ENCODE measurements around the gene FAM76A.
"Not testable (repeated sequence)": the region's sequence is repeated elsewhere in the genome, so short reads cannot be mapped to it uniquely, and the experiment has no call there.

The FAM76A gene

DNA sequence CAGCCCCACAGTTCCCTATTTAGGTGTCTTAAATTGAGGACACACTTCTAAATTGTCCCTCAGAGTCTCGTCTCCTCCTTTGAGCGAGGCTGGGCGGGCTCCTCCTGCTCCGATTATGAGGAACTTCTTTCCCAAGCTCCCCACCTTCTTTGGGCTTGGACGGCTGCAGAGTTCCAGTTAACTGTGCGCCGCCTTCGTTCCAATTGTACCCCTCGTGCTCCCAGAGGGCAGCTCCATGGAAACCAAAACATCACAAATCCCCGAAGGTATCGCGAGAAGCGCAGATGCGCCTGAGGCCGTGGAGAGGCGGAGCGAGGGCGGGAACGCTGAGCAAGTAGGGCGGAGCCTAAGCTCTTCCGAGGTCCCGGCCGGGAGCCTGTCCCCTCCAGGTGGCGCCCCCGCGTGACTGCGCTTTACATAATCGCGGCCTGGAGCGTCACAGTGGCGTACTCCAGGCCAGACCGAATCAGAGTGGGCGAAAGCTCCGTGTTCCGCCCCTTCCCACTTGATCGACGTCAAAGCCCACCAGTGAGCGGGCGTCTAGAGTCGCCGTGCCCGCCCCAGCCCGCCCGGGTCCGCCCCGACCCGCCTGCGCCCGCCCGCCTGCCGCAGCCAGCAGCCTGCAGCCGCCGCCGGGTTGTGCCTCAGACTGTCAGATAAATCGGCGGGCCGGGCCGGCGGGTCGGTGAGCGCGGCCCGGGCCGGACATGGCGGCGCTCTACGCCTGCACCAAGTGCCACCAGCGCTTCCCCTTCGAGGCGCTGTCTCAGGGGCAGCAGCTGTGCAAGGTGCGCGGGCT lies at the start of gene FAM76A:
TSS of gene FAM76A (plus strand) at position 588 of the 799 bp plus-strand sequence. CDS start at position 708, 120 bp downstream.
- peak; percentile 100 for DNase-seq (ENCODE audit: low spot score)

- no peak for DNase-seq (ENCODE audit: low spot score)
Measured at GRCh38 chr1:27676410-27676809, 49.4 kb upstream of the FAM76A start.

DNA sequence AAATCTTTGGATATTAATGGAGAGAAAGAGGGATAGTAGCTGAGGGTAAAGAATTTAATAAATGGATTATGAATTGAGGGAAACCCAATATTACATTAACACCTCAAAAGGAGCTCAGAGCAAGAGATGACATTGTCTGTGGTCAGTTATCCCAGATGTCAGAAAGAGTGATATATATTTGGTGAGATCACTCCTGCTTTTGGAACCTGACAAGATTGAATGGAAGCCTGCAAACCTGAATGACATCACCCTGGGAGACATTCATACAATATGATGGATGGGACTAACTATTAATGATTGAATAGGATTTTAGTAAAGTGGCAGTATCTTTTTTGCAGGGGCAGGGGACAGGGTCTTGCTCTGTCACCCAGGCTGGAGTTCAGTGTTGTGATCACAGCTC lies 47.0 kb upstream of the FAM76A start:
- DNase-seq (ENCODE audit: low spot score), result no peak

- not testable (repeated sequence) for DNase-seq (ENCODE audit: low spot score)
Measured at GRCh38 chr1:27680225-27680791, 45.5 kb upstream of the FAM76A start.

DNA sequence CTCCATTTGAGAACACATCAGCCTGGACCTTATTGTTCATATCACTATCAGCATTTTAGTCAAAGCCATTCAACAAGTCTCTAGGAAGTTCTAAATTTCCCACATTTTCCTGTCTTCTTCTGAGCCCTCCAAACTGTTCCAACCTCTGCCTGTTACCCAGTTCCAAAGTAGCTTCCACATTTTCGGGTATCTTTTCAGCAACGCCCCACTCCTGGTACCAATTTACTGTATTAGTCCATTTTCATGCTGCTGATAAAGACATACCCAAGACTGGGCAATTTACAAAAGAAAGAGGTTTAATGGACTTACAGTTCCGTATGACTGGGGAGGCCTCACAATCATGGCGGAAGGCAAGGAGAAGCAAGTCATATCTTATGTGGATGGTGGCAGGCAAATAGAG lies 44.2 kb upstream of the FAM76A start:
- DNase-seq (ENCODE audit: low spot score), result not testable (repeated sequence)

- no peak for DNase-seq (ENCODE audit: low spot score)
Measured at GRCh38 chr1:27682351-27682944, 43.3 kb upstream of the FAM76A start.

DNA sequence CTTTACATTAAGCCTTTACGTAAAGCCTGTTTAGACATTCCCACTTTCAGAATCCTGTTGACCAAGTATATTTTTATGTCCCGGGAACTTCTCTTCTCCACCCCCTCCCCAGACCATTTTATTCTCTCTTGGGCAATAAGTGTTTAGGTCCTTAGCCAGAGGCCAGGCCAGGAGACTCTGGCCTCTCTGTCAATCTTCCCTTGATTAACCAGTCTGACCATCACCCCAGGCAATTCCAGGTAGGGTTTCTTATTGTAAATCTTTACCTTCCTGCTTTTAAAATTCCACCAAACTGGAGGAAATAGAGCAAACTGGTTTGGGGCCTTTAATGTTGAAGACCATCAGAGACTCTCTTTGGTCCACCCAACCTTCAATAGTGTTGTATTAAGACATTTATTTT lies 41.6 kb upstream of the FAM76A start:
- DNase-seq (ENCODE audit: low spot score), result no peak

DNA sequence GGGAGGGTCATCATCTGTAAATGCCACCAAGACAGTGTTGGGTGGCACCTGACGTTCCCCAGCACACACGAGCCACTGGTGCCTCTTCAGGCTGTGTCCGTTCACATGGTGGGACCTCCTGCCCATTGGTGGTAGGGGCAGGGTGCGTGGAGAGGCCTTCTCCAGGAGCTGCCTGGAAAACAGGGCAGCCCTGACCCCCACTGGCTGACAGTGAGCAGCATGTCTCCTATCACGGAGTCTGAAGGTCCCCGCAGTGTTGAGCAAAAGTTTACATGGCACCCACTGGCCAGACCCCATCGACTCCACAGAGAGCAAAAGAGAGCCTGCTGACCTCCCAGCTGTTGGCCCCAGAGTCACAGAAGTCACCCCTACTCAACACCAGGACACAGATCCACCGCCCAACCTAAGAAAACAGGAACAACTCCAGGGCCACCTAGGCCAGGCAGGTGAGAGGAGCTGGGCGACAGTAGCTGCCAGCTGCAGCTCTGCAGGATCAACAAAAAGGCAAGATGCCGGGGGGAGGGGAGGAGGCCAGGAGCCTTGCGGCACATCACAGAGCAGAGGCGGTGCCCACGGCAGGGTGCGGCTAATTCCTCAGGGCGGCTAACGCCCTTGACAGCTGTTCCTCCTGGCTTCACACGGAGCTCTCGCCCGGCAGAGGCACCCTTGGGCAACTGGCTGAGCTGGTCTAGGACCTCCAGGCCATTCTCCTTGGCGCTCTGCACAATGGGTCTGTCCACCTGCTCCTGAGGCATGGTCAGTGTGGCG lies 39.4 kb upstream of the FAM76A start:
- no peak for DNase-seq (ENCODE audit: low spot score)

DNA sequence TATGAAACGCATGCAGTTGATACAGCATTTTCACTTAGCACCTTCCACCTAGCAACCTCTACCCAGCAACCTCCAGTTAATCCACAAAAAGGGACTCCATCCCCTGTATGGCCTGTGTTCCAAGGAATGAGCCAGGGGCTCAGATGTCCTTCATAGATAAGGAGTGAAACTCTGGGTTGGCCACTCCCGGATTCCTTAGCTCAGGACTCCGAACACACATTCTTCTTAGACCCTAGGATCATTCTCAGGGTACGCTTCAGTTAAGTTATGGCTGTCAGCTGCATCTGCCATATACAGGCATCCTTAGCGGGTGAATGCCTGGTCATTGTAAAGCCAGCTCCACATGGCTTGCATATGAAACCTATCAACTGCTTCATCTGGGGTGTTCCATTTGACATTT lies 37.9 kb upstream of the FAM76A start:
- DNase-seq (ENCODE audit: low spot score), result no peak

DNA sequence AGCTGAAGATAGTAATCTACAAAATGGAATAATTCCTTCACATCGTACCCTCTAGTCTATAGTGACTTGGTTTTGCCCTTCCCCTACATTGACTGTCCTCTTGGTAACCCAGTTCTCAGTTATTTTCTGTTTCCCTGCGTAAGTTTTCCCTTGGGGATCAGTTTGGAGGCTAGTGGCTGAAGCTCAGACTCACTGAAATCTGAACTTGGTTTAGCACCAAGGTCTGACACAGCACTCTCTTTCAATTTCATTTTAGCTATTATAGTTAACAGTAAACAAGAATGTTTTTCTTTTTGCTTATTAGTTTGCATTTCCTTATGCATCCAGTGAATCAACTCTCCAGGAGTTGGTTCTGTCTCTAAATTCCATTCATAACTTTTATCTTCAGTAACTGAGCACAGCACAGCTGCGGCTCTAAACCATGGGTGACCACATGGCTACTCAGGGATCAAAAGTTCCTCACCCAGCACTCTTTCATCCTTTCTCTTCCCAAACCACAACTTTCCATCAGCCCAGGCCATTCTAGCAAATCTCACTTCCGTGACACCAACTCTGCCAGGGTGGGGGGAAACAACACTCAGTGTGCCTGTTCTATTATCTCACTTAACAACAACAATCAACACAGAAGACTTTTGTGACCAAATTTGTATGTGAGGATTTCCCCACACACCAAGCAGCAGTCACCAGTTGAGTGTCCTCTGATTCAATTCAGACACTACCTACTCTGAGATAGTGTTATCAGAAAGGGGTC lies 36.2 kb upstream of the FAM76A start:
- no peak for DNase-seq (ENCODE audit: low spot score)

GRCh38 chr1:27690183-27690582 lies 35.6 kb upstream of the FAM76A start:
- DNase-seq (ENCODE audit: low spot score), result no peak

GRCh38 chr1:27696835-27697234 lies 28.9 kb upstream of the FAM76A start:
- not testable (repeated sequence) for DNase-seq (ENCODE audit: low spot score)

DNA sequence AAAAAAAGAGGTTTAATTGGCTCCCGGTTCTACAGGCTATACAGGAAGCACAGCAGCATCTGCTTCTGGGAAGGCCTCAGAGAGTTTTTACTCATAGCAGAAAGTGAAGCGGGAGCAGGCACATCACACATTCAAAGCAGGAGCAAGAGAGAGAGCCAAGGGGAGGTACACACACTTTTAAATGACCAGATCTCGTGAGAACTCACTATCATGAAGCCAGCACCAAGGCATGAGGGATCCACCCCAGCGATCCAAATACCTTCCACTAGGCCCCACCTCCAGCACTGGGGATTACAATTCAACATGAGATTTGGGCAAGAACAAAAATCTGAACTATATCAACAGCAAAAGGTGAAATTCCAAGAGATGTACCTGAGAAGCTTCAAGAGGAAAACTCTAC lies 20.8 kb upstream of the FAM76A start:
- no peak for DNase-seq (ENCODE audit: low spot score)

DNA sequence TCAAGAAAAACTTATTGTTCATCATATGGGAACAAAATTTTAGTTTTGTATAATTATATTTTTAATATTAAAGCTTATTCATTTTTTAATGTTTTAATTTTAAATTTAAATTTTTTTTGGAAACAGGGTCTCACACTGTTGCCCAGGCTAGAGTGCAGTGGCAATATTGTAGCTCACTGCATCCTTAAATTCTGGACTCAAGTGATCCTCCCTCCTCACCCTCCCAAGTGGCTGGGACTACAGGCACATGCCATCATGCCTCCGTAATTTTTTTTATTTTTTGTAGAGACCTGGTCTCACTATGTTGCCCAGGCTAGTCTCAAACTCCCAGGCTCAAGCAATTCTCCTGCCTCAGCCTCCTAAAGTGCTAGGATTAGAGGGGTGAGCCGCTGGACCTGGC lies 20.2 kb upstream of the FAM76A start:
- DNase-seq (ENCODE audit: low spot score), result no peak

DNA sequence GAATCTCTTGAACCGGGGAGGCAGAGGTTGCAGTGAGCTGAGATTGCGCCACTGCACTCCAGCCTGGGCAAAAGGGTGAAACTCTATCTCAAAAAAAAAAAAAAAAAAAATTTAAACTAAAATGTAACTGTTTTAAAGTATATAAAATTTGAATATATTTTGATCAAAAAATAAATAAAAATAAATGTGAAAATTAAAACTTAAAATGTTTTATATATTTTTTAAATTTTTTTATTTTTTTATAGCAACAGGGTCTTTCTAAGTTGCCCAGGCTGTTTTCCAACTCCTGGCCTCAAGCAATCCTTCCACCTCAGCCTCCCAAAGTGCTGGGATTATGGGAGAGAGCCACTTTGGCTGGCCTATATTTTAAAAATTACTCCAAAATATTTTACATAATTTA lies 15.2 kb upstream of the FAM76A start:
- no peak for DNase-seq (ENCODE audit: low spot score)

- DNase-seq (ENCODE audit: low spot score), result no peak
Measured at GRCh38 chr1:27713139-27713725, 12.5 kb upstream of the FAM76A start.

GRCh38 chr1:27713869-27714513 lies 11.8 kb upstream of the FAM76A start:
- no peak for DNase-seq (ENCODE audit: low spot score)

- DNase-seq (ENCODE audit: low spot score), result no peak
Measured at GRCh38 chr1:27716262-27716895, 9.4 kb upstream of the FAM76A start.

GRCh38 chr1:27719286-27720251 lies 6.2 kb upstream of the FAM76A start:
- DNase-seq (ENCODE audit: low spot score), result peak; percentile 3

All from CD4-positive, alpha-beta T cell treated with Interleukin-15 for 4 hours (primary cell).